Neutrophil (primary cell): Measurements from ENCODE around the gene WDR81.

ENCODE experiments used
- H3K27ac ChIP-seq: fragments of 200-600 bp; sonication (generic); 2 replicates; pipeline ENCODE4 v1.5.1; 2016; ENCODE audit warnings: mild to moderate bottlenecking, moderate library complexity
- H3K27me3 ChIP-seq: fragments of 200-600 bp; sonication (generic); 2 replicates; pipeline ENCODE4 v1.6.0; 2016; ENCODE audit warnings: mild to moderate bottlenecking
- H3K36me3 ChIP-seq: fragments of 200-600 bp; sonication (generic); 2 replicates; pipeline ENCODE4 v1.5.1; 2017
- H3K4me1 ChIP-seq, 2 experiments: fragments of 200-600 bp in 1 of 2; sonication (generic) in 1 of 2; 1 replicate in 1 of 2; 2 replicates in 1 of 2; pipeline versions ENCODE4 v1.5.1 to v1.6.1; 2013 to 2016; ENCODE audit warnings: low read depth in 1 of 2, low read length in 1 of 2, mild to moderate bottlenecking in 1 of 2, moderate library complexity in 1 of 2; ENCODE audit not compliant: control insufficient read depth in 1 of 2, insufficient read depth in 1 of 2
- H3K4me3 ChIP-seq, 2 experiments: fragments of 200-600 bp in 1 of 2; sonication (generic) in 1 of 2; 1 replicate in 1 of 2; 2 replicates in 1 of 2; pipeline ENCODE4 v1.5.1; 2013 to 2016; ENCODE audit warnings: low read depth in 1 of 2, low read length in 1 of 2, mild to moderate bottlenecking in 1 of 2, moderate library complexity in 1 of 2
- H3K9me3 ChIP-seq: fragments of 200-600 bp; sonication (generic); 2 replicates; pipeline ENCODE4 v1.5.1; 2016
- CTCF ChIP-seq: fragments of 200-600 bp; sonication (generic); IDR thresholded peaks from 2 replicates; pipeline ENCODE4 v1.5.1; 2016; ENCODE audit warnings: antibody characterized with exemption

The WDR81 gene

GRCh38 chr17:1782171-1782567 lies 57.7 kb downstream of the WDR81 start:
- Histone ChIP-seq H3K9me3 (no peaks in the 10 kb centered on the region), H3K4me1 (peaks cover 15 to 19% of the 10 kb centered on the region in 2 experiments), H3K27me3 (no peaks in the 10 kb centered on the region), H3K36me3 (peaks cover 15% of the 10 kb centered on the region), H3K4me3 (peak overlapping the region in 1 of 2 experiments; percentile 45), H3K27ac (peak overlapping the region; percentile 77)
- no peak for TF ChIP-seq CTCF

- no peak for TF ChIP-seq CTCF
- Histone ChIP-seq H3K27ac (peak overlapping the region; percentile 77), H3K27me3 (no peaks in the 10 kb centered on the region), H3K4me1 (peaks cover 15 to 19% of the 10 kb centered on the region in 2 experiments), H3K4me3 (peak overlapping the region; percentile 20 to 45), H3K9me3 (no peaks in the 10 kb centered on the region), H3K36me3 (peaks cover 10% of the 10 kb centered on the region)
Observed at GRCh38 chr17:1783271-1783670, 58.8 kb downstream of the WDR81 start.

- H3K9me3 ChIP-seq: no peaks in the 10 kb centered on the region
- TF ChIP-seq CTCF: no peak
- no peaks in the 10 kb centered on the region for H3K27me3 ChIP-seq
- peaks cover 4% of the 10 kb centered on the region for H3K36me3 ChIP-seq
- peak overlapping the region; percentile 77 for H3K27ac ChIP-seq
- peak overlapping the region in 1 of 2 experiments; percentile 45 for H3K4me3 ChIP-seq
- H3K4me1 ChIP-seq: peaks cover 15 to 19% of the 10 kb centered on the region in 2 experiments
Observed at GRCh38 chr17:1783834-1784611, 59.5 kb downstream of the WDR81 start.

- H3K27me3 ChIP-seq: no peaks in the 10 kb centered on the region
- peaks cover 15 to 19% of the 10 kb centered on the region in 2 experiments for H3K4me1 ChIP-seq
- H3K27ac ChIP-seq: no peak overlapping the region
- peaks cover 4% of the 10 kb centered on the region for H3K36me3 ChIP-seq
- TF ChIP-seq CTCF: no peak
- no peak overlapping the region for H3K4me3 ChIP-seq
- H3K9me3 ChIP-seq: no peaks in the 10 kb centered on the region
Observed at GRCh38 chr17:1785930-1786329, 61.4 kb downstream of the WDR81 start.

GRCh38 chr17:1786708-1787107 lies 62.2 kb downstream of the WDR81 start:
- no peak for TF ChIP-seq CTCF
- no peak overlapping the region for H3K4me3 ChIP-seq
- no peaks in the 10 kb centered on the region for H3K27me3 ChIP-seq
- H3K36me3 ChIP-seq: peaks cover 4% of the 10 kb centered on the region
- H3K4me1 ChIP-seq: peaks cover 15 to 19% of the 10 kb centered on the region in 2 experiments
- no peaks in the 10 kb centered on the region for H3K9me3 ChIP-seq
- no peak overlapping the region for H3K27ac ChIP-seq
